ENCODE results near the gene MSH6.
A peak's percentile ranks its signal among the peaks of the same experiment; 100 is the strongest.

Gene MSH6

DNA sequence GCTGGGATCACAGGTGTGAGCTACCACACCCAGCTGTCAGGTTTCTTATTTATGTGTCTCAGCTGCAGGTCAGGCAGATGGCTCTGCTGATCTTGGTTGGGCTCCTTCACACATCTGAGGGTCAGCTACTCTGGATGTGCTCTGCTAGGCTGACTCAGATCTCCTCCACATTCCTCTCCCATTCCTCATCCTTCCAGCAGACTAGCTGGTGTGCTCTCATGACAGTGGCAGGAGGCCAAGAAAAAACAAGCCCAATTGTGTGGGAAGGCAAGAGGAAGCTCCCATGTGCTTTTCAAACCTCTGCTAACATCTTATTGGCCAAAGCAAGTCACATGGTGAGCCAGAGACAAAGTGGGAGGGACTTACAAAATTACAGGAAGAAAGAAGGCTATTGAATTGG lies 11.7 kb upstream of the MSH6 start:
- peak in 1 of 2 experiments; percentile 24 for DNase-seq
- TF ChIP-seq GATA1 (IDR thresholded peaks at IDR 0.05; ENCODE audit: low read depth, low read length) (no peak), POLR2A (IDR thresholded peaks at IDR 0.05; ENCODE audit: low read length) (no peak)

GRCh38 chr2:47772343-47772742 lies 10.6 kb upstream of the MSH6 start:
- TF ChIP-seq GATA1 (IDR thresholded peaks at IDR 0.05; ENCODE audit: low read depth, low read length), result no peak
- no peak for TF ChIP-seq POLR2A (IDR thresholded peaks at IDR 0.05; ENCODE audit: low read length)
- DNase-seq, result no peak

- DNase-seq, result no peak
- TF ChIP-seq POLR2A (IDR thresholded peaks at IDR 0.05; ENCODE audit: low read length) (no peak), GATA1 (IDR thresholded peaks at IDR 0.05; ENCODE audit: low read depth, low read length) (no peak)
Measured at GRCh38 chr2:47774567-47774966, 8.4 kb upstream of the MSH6 start.

DNA sequence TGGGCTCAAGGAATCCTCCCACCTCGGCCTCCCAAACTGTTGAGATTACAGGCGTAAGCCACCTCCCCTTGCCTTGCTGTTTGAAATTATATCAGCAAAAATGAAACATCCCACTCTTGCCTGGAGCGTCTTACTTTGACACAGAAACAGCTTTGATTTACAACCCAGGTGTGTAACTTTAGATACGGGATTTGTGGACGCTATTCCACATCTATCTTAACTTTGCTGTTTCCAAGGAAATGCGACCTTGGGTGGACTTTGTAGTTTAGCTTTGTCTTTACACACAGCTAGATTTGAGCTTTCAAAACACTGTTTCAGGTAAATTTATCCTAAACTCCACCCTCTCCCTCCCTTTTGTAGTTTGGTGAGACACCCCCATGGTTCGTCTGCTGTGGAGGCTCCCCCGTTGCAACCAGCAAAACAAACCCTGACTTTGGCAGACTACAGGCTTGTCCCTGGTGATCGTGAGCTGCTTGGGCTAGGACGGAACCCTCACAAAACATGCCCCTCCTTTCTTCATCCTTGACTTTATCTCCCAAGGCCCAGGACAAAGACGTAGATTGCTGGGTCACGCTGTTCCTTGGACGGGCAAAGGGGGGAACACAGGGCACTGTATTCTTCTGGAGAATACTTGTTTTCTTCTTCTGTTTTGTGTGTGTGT lies 5.5 kb upstream of the MSH6 start:
- no peak for DNase-seq

GRCh38 chr2:47778698-47779425 lies 4.1 kb upstream of the MSH6 start:
- no peak for TF ChIP-seq POLR2A (IDR thresholded peaks at IDR 0.05; ENCODE audit: low read length)
- no peak for TF ChIP-seq GATA1 (IDR thresholded peaks at IDR 0.05; ENCODE audit: low read depth, low read length)
- DNase-seq, result no peak

More for the DNA sequence above, 5.5 kb upstream of the MSH6 start:
- no peak for TF ChIP-seq GATA1 (IDR thresholded peaks at IDR 0.05; ENCODE audit: low read depth, low read length)
- TF ChIP-seq POLR2A (IDR thresholded peaks at IDR 0.05; ENCODE audit: low read length), result no peak

- no peak for DNase-seq
- TF ChIP-seq POLR2A (IDR thresholded peaks at IDR 0.05; ENCODE audit: low read length), result no peak
- TF ChIP-seq GATA1 (IDR thresholded peaks at IDR 0.05; ENCODE audit: low read depth, low read length), result no peak
Measured at GRCh38 chr2:47779426-47779790, 3.5 kb upstream of the MSH6 start.

DNA sequence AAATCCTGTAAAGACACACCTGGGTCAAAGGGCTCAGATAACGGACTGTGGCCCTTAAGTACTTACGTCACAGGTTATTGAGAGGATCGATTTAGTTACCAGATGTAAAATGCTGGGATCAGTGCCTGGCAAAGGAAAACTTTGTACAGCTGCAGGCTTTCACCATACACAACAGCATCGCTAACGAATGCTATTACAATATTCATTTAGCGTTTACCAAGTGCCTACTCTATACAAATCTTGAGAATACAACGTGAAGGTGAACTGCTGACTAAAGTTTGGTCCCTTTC lies 619 bp upstream of the MSH6 start:
- TF ChIP-seq GATA1 (IDR thresholded peaks at IDR 0.05; ENCODE audit: low read depth, low read length) (no peak), POLR2A (IDR thresholded peaks at IDR 0.05; ENCODE audit: low read length) (no peak)
- no peak for DNase-seq

GRCh38 chr2:47783486-47784351 lies 774 bp downstream of the MSH6 start:
- TF ChIP-seq GATA1 (IDR thresholded peaks at IDR 0.05; ENCODE audit: low read depth, low read length) (no peak), POLR2A (IDR thresholded peaks at IDR 0.05; ENCODE audit: low read length) (no peak)
- DNase-seq, result peak; percentile 83 to 84

GRCh38 chr2:47784352-47784851 lies 1.5 kb downstream of the MSH6 start:
- peak; percentile 49 to 54 for DNase-seq
- TF ChIP-seq GATA1 (IDR thresholded peaks at IDR 0.05; ENCODE audit: low read depth, low read length) (no peak), POLR2A (IDR thresholded peaks at IDR 0.05; ENCODE audit: low read length) (no peak)

DNA sequence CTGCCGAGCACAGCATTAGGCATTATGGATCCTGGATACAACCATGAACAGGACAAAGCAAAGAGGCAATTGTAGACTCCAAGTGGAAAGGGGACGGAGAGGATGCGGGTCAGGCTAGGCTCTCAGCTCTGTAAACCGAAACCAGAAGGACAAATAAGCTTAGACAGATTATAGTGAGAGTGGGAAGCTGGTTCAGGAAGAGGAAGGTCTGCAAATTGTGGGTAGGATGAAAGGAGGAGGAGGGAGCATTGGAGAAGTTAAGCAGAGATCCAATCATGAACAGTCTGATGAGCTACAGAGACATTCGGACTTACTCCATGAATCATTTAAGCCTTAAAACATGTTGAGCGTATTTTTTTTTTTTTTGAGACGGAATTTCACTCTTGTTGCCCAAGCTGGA lies 3.0 kb downstream of the MSH6 start:
- peak in 1 of 2 experiments; percentile 7 for DNase-seq
- no peak for TF ChIP-seq GATA1 (IDR thresholded peaks at IDR 0.05; ENCODE audit: low read depth, low read length)
- no peak for TF ChIP-seq POLR2A (IDR thresholded peaks at IDR 0.05; ENCODE audit: low read length)

DNA sequence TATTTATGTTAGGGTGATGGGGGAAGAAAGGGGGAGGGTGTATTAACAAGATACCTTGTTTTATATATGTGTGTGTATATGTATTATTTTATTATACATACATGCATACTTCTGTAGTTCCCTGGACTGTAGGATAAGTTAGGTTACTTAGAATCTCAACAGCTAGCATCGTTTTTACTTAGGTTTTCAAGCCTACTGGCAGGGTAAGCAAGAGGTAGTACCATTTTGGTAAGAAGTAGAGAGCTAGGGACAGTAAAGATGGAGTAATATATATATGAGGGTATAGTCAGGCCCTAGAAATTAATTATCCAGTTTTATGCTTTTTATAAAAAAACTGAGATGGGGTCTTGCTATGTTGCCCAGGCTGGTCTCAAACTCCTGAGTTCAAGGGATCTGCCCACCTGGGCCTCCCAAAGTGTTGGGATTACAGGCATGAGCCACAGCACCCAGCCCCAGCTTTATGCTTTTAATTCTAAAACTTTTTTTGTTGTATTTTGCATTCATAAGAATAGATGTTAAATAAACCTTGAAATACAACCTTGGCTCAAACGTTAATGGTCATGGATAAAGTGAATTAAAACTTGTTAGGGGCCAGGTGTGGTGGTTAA lies 13.2 kb downstream of the MSH6 start:
- DNase-seq, result no peak
- TF ChIP-seq POLR2A (IDR thresholded peaks at IDR 0.05; ENCODE audit: low read length) (no peak), GATA1 (IDR thresholded peaks at IDR 0.05; ENCODE audit: low read depth, low read length) (no peak)

DNA sequence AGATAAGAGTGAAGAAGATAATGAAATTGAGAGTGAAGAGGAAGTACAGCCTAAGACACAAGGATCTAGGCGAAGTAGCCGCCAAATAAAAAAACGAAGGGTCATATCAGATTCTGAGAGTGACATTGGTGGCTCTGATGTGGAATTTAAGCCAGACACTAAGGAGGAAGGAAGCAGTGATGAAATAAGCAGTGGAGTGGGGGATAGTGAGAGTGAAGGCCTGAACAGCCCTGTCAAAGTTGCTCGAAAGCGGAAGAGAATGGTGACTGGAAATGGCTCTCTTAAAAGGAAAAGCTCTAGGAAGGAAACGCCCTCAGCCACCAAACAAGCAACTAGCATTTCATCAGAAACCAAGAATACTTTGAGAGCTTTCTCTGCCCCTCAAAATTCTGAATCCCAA lies 15.7 kb downstream of the MSH6 start:
- TF ChIP-seq GATA1 (IDR thresholded peaks at IDR 0.05; ENCODE audit: low read depth, low read length), result no peak
- no peak for TF ChIP-seq POLR2A (IDR thresholded peaks at IDR 0.05; ENCODE audit: low read length)
- DNase-seq, result no peak

- TF ChIP-seq POLR2A (IDR thresholded peaks at IDR 0.05; ENCODE audit: low read length) (no peak), GATA1 (IDR thresholded peaks at IDR 0.05; ENCODE audit: low read depth, low read length) (no peak)
- no peak for DNase-seq
Measured at GRCh38 chr2:47799031-47799609, 16.2 kb downstream of the MSH6 start.

Data from erythroblast (primary cell).